Measurements from ENCODE around the gene FAAP100.

DNA sequence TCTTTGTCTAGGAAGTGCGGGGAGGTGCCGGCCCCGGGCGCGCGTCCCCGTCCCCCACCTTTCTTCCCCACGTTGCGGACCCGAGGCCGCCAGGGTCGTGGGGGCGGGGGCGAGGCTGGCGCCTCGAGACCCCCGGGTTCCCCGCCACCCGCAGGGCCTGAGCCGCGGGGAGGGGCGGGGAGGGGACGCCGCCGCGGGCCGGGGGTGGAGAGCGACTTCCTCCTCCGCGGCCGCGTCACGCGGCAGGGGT is 37.7 kb downstream of the FAAP100 start:
- TF ChIP-seq, protein P1, sequence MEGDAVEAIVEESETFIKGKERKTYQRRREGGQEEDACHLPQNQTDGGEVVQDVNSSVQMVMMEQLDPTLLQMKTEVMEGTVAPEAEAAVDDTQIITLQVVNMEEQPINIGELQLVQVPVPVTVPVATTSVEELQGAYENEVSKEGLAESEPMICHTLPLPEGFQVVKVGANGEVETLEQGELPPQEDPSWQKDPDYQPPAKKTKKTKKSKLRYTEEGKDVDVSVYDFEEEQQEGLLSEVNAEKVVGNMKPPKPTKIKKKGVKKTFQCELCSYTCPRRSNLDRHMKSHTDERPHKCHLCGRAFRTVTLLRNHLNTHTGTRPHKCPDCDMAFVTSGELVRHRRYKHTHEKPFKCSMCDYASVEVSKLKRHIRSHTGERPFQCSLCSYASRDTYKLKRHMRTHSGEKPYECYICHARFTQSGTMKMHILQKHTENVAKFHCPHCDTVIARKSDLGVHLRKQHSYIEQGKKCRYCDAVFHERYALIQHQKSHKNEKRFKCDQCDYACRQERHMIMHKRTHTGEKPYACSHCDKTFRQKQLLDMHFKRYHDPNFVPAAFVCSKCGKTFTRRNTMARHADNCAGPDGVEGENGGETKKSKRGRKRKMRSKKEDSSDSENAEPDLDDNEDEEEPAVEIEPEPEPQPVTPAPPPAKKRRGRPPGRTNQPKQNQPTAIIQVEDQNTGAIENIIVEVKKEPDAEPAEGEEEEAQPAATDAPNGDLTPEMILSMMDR (IDR thresholded peaks at IDR 0.05), result no peak
- TF ChIP-seq POLR2A (IDR thresholded peaks at IDR 0.05) (no peak), EP300 (IDR thresholded peaks at IDR 0.05) (no peak)

Measured in ovary (tissue), 3 donors.